PC-9 (cell line): Measurements from ENCODE around the gene OR12D1. TPM values are rescaled to one million over a fixed set of nuclear protein-coding genes. Genes with fewer than 3 reads are reported as not detected.

Experiments used
- Bru-seq: library from RNA; stranded (reverse); fragments of 400-500 nt; gene quantifications from one replicate; lab custom pipeline; 2021; lab: Mats Ljungman, UMichigan
- BruChase-seq, 2 experiments: library from RNA; stranded (reverse); fragments of 400-500 nt; gene quantifications; one replicate each; lab custom pipeline; 2021; lab: Mats Ljungman, UMichigan
- BruUV-seq: library from RNA; stranded (reverse); fragments of 400-500 nt; replicated peaks from 2 replicates; lab custom pipeline; 2021; lab: Mats Ljungman, UMichigan
- CTCF ChIA-PET: fragments of 300-600 bp; sonication (Branson Sonifier 250); formaldehyde crosslinking; loops from one replicate; lab custom pipeline; 2022; ENCODE audit warnings: antibody characterized with exemption; lab: Charles Lee
- POLR2A ChIA-PET: fragments of 300-600 bp; sonication (Branson Sonifier 250); formaldehyde crosslinking; loops from one replicate; lab custom pipeline; 2022; ENCODE audit warnings: antibody characterized with exemption; ENCODE audit not compliant: unreplicated experiment; lab: Charles Lee
- DNase-seq, 2 experiments: peaks; one replicate each; pipeline versions ENCODE4 v3.0.0 to v3.0.0-alpha.2; 2015 to 2022; ENCODE audit warnings: mixed read lengths in 1 of 2
- H2AFZ ChIP-seq: fragments of 200-600 bp; sonication (generic); 2 replicates; pipeline ENCODE4 v1.8.1; 2017; ENCODE audit warnings: antibody characterized with exemption
- H3F3A ChIP-seq: fragments of 200-600 bp; sonication (generic); 2 replicates; pipeline ENCODE4 v1.8.1; 2017; ENCODE audit warnings: antibody characterized with exemption, mild to moderate bottlenecking, low read depth; ENCODE audit not compliant: insufficient read depth
- H3K27ac ChIP-seq: fragments of 200-600 bp; sonication (generic); 2 replicates; pipeline ENCODE4 v1.6.1; 2016; ENCODE audit warnings: mixed run types
- H3K27me3 ChIP-seq: fragments of 200-600 bp; sonication (generic); 2 replicates; pipeline ENCODE4 v1.6.1; 2016; ENCODE audit warnings: low read depth, mixed run types; ENCODE audit not compliant: insufficient read depth
- H3K36me3 ChIP-seq: fragments of 200-600 bp; sonication (generic); 2 replicates; pipeline ENCODE4 v1.6.1; 2016; ENCODE audit warnings: low read depth, mixed run types
- H3K4me1 ChIP-seq: fragments of 200-600 bp; sonication (generic); replicated peaks from 2 replicates; pipeline ENCODE4 v1.6.1; 2016; ENCODE audit warnings: mixed run types; ENCODE audit not compliant: insufficient read depth
- H3K4me2 ChIP-seq: fragments of 200-600 bp; sonication (generic); 2 replicates; pipeline ENCODE4 v1.6.1; 2017; ENCODE audit warnings: mixed run types
- H3K4me3 ChIP-seq: fragments of 200-600 bp; sonication (generic); 2 replicates; pipeline ENCODE4 v1.6.1; 2016; ENCODE audit warnings: mixed run types
- H3K79me2 ChIP-seq: fragments of 200-600 bp; sonication (generic); 2 replicates; pipeline ENCODE4 v1.6.1; 2017; ENCODE audit warnings: low read depth, mixed run types
- H3K9me2 ChIP-seq: fragments of 200-600 bp; sonication (generic); 2 replicates; pipeline ENCODE4 v1.8.1; 2017; ENCODE audit warnings: mild to moderate bottlenecking; ENCODE audit not compliant: insufficient read depth
- H3K9me3 ChIP-seq: fragments of 200-600 bp; sonication (generic); 2 replicates; pipeline ENCODE4 v1.8.1; 2016; ENCODE audit warnings: low read depth; ENCODE audit not compliant: insufficient read depth
- H4K20me1 ChIP-seq: fragments of 200-600 bp; sonication (generic); 2 replicates; pipeline ENCODE4 v1.8.1; 2017; ENCODE audit not compliant: insufficient read depth
- EZH2 ChIP-seq: fragments of 200-600 bp; sonication (generic); IDR thresholded peaks from 2 replicates; pipeline ENCODE4 v1.8.0; 2017; ENCODE audit warnings: antibody characterized with exemption, low read depth
- intact Hi-C: fragments of 100-400 bp; cut with micrococcal nuclease; formaldehyde crosslinking; loops from one replicate; pipeline ENCODE4 v1.10.0; 2022; ENCODE audit not compliant: unreplicated experiment
- long read RNA-seq: library from polyadenylated mRNA; stranded (forward); transcript quantifications from one replicate; pipeline ENCODE4 v2.0.0, GENCODE V29; 2022
- total RNA-seq: library from RNA; stranded (reverse); gene quantifications from 2 replicates; pipeline ENCODE4 v1.2.3, GENCODE V29; 2021
- TF ChIP-seq, protein P1 (sequence below): fragments of 200-600 bp; sonication (generic); conservative IDR thresholded peaks from 2 replicates; pipeline ENCODE4 v1.6.1; 2017; ENCODE audit warnings: mixed run types, antibody characterized with exemption, mild to moderate bottlenecking, moderate library complexity

OR12D1 gene
- total RNA-seq (not detected in 2 replicates), Bru-seq, nascent RNA (not detected), BruChase-seq, experiment 1, labeled RNA remaining after a 2-hour chase (not detected), BruChase-seq, experiment 2, labeled RNA remaining after a 6-hour chase (not detected)
- long read RNA-seq, result 0 reads

DNA sequence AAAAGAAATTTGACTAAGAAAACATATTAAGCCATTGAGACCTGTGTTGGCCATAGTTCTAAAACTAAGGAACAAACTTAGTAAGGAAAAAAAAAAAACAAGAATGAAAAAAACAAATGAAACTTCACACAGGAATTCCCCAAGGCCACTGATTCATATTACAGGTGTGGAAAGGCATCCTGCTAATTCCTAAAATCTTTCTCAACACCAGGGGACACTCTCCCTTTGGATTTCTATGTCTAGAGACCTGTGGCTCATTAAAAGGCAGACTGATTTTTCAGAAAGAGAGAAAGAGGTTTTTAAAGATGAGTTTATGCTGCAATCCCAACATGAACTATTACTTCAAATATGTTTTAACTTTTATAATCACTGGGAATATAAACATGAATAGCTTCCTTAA lies at the start of gene OR12D1:
Gene OR12D1, plus strand, starts transcription at position 341 of the 400 bp plus-strand sequence.
- no peaks in the 10 kb centered on the region; the same call in 1 of the 2 replicates for H3K9me2 ChIP-seq
- H3K4me3 ChIP-seq, result no peak within 1 kb of the TSS
- H3F3A ChIP-seq, result no peaks in the 10 kb centered on the region
- TF ChIP-seq, protein P1, sequence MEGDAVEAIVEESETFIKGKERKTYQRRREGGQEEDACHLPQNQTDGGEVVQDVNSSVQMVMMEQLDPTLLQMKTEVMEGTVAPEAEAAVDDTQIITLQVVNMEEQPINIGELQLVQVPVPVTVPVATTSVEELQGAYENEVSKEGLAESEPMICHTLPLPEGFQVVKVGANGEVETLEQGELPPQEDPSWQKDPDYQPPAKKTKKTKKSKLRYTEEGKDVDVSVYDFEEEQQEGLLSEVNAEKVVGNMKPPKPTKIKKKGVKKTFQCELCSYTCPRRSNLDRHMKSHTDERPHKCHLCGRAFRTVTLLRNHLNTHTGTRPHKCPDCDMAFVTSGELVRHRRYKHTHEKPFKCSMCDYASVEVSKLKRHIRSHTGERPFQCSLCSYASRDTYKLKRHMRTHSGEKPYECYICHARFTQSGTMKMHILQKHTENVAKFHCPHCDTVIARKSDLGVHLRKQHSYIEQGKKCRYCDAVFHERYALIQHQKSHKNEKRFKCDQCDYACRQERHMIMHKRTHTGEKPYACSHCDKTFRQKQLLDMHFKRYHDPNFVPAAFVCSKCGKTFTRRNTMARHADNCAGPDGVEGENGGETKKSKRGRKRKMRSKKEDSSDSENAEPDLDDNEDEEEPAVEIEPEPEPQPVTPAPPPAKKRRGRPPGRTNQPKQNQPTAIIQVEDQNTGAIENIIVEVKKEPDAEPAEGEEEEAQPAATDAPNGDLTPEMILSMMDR, result no peak
- TF ChIP-seq EZH2, result no peak
- no peaks in the 10 kb centered on the region for H3K4me1 ChIP-seq
- no peaks in the 10 kb centered on the region for H3K79me2 ChIP-seq
- H2AFZ ChIP-seq, result no peak within 1 kb of the TSS
- CTCF ChIA-PET, result no interaction called here
- H4K20me1 ChIP-seq, result no peaks in the 10 kb centered on the region
- no peak within 1 kb of the TSS for H3K4me2 ChIP-seq
- no TSS peak for BruUV-seq
- intact Hi-C loops, result no loop called here
- POLR2A ChIA-PET, result no interaction called here
- DNase-seq, result no peak
- no peak within 1 kb of the TSS for H3K27ac ChIP-seq
- H3K36me3 ChIP-seq, result no peaks in the 10 kb centered on the region
- no peaks in the 10 kb centered on the region for H3K27me3 ChIP-seq
- H3K9me3 ChIP-seq, result no peaks in the 10 kb centered on the region

DNA sequence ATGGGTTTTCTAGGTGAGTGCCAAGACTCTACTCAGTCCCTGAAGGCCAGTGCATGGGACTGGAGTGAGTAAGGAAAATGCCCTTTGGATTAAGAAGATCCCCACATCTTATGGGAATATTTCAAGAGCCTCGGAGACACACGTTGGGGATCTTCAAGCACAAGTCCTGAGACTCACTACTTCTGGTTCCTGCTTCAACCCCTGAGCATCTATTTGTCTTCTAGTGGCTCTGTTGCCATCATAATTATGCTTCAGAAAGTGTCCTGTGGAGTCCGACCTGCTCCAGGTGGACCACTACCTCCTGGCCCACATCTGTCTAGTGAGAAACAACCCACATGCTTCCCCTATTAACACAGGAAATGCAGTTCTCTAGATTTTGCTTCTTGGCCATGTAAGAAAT lies 46.0 kb upstream of the OR12D1 start, which contains the start of gene OR5V1:
Gene OR5V1, minus strand, starts transcription at position 101 of the 400 bp plus-strand sequence. CDS start 12,670 bp downstream, outside the sequence.
- Histone ChIP-seq H3K27me3 (no peaks in the 10 kb centered on the region), H3K79me2 (no peaks in the 10 kb centered on the region), H3K9me2 (no peaks in the 10 kb centered on the region), H4K20me1 (0 out of 2 replicates have a peak, but pooled peaks cover 4% of the 10 kb centered on the region), H2AFZ (no peak within 1 kb of the TSS), H3K36me3 (no peaks in the 10 kb centered on the region), H3K4me3 (no peak within 1 kb of the TSS), H3K4me2 (no peak within 1 kb of the TSS), H3K9me3 (no peaks in the 10 kb centered on the region), H3F3A (no peaks in the 10 kb centered on the region), H3K27ac (no peak within 1 kb of the TSS), H3K4me1 (no peaks in the 10 kb centered on the region)
- POLR2A ChIA-PET, result no interaction called here
- no peak for TF ChIP-seq EZH2
- TF ChIP-seq, protein P1, result no peak
- no peak for DNase-seq
- intact Hi-C loops, result no loop called here
- CTCF ChIA-PET, result no interaction called here
- BruUV-seq, result no TSS peak

DNA sequence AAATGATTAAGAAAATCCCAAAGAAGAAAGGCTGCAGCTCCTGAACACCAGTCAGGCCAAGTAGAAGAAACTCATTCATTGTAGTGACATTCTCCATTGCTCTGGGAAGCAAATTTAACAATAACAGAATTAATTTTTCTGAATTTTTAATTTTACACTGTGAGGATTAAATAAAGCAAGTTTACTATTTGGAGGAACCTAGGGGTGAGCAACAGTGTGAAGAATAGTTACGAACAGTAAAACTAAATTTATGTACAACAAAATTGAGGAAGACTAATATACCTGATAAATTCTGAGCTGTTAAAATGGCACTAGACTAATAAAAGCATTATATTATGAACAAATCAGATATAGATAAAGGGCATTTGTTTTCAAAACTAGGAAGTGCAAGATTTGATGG lies 39.5 kb upstream of the OR12D1 start, which contains the start of gene OR12D3:
Gene OR12D3, minus strand, starts transcription at position 101 of the 400 bp plus-strand sequence. Its CDS starts 4 bp downstream, at position 97.
- Histone ChIP-seq H3K36me3 (no peaks in the 10 kb centered on the region), H3K4me1 (no peaks in the 10 kb centered on the region), H3K9me3 (no peaks in the 10 kb centered on the region), H3K27ac (no peak within 1 kb of the TSS), H3K27me3 (no peaks in the 10 kb centered on the region), H3K4me2 (no peak within 1 kb of the TSS), H2AFZ (no peak within 1 kb of the TSS), H3F3A (no peaks in the 10 kb centered on the region), H4K20me1 (no peaks in the 10 kb centered on the region), H3K9me2 (no peaks in the 10 kb centered on the region), H3K79me2 (no peaks in the 10 kb centered on the region), H3K4me3 (no peak within 1 kb of the TSS)
- ChIA-PET POLR2A (no interaction called here), CTCF (no interaction called here)
- intact Hi-C loops, result no loop called here
- no peak for DNase-seq
- TF ChIP-seq, protein P1, result no peak
- TF ChIP-seq EZH2, result no peak
- BruUV-seq, result no TSS peak
